ENCODE measurements around the gene ENTPD2.

The ENTPD2 gene

DNA sequence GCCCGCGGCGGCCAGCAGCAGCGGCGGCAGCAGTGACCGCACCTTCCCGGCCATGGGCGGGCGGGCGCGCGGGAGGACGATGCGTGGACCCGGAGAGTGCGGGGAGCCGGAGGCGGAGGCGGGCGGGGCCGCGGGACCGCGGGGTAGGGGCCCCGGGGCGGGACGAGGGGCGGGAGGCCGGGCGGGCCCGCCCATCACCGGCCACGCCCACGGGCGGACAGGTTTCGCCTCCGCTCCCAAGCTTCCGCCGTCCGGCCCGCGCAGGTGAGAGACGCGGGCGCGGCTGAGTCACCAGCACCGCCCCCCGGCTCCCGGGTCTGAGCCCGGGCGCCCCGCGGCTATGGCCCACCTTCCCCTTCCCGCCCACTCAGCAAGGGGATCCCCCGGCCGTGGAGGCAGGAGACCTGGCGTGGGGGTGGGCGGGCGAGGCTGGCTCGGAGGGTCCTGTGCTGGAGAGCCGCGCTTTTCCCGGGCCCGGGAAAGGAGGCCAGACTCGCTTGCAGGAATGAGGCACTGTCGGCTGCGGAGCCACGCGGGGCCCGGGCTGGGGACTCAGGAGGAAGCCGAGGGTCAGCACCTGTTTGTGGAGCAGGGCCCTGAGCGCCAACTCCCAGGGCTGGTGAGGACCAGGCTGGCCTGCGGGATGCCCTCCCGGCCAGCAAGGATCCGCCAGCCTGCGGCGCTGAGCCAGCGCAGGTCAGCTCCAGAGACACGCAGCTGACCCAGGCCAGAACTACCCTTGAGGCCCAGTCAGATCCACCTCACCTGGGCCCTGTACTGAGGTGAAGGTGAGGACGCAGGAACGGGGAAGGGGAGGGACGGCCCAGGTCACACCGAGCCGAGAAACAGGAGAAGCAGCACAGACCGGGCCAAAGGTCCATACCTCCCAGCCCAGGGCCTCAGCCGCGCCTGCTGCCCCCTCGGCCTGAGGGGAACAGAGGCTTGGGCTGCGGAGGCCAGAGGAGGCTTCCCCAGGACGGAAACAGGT is at the start of gene ENTPD2:
Gene ENTPD2, minus strand, starts transcription at position 118 of the 988 bp plus-strand sequence. Its CDS starts 64 bp downstream, at position 54.
- peak; percentile 62 for DNase-seq

DNA sequence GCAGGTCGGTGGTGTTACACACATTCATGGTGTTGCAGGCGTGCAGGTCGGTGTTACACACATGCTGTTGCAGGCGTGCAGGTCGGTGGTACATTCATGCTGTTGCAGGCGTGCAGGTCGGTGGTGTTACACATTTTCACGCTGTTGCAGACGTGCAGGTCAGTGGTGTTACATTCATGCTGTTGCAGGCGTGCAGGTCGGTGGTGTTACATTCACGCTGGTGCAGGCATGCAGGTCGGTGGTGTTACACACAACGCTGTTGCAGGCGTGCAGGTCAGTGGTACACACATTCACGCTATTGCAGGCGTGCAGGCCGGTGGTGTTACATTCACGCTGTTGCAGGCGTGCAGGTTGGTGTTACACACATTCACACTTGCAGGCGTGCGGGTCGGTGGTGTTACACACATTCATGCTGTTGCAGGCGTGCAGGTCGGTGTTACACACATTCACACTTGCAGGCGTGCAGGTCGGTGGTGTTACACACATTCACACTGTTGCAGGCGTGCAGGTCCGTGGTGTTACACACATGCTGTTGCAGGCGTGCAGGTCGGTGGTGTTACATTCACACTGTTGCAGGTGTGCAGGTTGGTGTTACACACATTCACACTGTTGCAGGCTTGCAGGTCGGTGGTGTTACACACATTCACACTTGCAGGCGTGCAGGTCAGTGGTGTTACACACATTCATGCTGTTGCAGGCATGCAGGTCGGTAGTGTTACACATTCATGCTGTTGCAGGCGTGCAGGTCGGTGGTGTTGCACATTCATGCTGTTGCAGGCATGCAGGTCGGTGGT is 49.5 kb upstream of the ENTPD2 start:
- DNase-seq, result no peak

DNA sequence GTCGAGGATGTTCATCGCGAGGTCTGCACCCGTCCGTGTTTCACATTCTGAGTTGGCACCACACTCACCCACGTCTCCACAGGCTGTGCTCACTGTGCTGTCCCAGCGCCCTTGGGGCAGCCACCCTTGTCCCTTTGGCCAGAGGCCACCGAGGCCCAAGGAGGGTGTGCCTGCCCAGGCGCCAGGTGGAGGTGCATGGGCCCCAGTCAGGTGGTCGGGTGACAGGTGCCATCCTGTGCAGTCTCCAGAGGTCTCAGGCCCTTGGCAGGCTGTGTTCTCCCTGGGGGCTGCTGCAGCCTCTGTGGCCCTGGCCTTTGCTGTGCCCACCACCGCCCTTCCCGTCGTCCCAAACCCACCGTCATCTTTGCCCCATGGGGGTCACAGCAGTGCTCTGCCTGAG is 45.4 kb upstream of the ENTPD2 start:
- no peak for DNase-seq

DNA sequence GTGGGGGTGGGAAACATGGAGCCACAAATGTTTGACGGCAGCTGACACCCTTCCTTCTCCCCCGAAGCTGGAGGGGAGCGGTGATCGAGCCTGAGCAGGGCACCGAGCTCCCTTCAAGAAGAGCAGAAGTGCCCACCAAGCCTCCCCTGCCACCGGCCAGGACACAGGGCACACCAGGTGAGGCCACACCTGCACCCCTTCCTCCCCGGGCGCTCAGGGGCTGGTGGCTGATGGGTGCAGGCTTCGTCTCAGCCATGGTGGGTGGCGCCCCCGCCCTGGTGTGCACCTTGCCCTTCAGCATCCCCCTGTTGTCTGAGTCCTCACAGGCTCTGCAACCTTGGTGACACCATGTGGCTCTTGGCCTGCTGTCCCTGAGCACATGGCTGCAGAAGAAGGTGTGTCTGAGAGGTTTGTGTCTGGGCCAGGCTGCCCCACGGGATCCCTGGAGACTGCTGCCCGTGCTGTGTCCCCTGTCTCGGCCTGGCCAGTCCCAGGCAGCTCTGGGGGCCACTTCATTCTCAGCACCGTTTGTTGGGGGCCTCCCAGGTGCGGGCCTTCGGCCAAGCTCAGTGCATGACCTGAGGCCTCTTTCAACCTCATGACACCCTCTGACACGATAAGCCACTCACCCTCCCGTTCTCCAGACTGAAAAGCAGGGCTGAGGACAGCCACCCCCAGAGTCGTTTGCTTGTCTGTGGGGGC is 44.1 kb upstream of the ENTPD2 start:
- DNase-seq, result no peak

DNA sequence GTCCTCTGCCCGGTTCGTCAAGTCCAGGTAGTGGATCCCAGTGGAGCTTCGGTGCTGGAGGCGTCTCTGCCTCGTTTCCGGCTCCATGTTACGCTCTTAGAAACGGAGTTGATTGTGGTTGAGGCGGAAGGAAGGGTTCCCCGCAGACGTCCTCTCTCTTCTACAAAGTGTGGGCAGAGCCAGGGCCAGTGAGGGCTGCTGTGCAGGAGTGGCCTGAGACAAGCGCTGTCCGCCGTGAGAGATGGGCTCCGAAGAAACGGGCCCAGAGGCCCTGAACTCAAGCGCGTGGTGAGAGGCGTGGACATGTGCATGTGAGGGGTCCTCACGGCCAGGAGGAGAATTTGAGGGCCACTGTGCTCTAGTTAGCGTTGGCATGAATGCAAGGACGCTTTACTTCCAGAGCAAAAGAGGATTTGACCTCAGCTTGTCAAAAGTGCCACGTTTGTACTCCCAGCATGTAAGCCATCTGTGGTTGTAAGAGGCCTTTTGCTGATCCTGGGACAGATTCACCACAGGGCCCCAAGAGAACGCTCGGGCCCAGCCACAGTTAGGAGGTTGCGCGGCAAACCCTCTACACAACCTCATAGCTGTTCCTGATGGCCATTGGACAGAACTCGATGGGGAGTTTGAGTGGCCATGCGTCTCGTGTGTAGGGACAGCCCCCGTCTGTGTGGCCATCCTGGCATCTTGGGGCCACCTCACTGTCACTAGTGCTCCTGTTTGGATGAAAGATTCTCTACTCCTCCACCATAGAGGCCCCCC is 43.1 kb upstream of the ENTPD2 start:
- DNase-seq, result no peak

DNA sequence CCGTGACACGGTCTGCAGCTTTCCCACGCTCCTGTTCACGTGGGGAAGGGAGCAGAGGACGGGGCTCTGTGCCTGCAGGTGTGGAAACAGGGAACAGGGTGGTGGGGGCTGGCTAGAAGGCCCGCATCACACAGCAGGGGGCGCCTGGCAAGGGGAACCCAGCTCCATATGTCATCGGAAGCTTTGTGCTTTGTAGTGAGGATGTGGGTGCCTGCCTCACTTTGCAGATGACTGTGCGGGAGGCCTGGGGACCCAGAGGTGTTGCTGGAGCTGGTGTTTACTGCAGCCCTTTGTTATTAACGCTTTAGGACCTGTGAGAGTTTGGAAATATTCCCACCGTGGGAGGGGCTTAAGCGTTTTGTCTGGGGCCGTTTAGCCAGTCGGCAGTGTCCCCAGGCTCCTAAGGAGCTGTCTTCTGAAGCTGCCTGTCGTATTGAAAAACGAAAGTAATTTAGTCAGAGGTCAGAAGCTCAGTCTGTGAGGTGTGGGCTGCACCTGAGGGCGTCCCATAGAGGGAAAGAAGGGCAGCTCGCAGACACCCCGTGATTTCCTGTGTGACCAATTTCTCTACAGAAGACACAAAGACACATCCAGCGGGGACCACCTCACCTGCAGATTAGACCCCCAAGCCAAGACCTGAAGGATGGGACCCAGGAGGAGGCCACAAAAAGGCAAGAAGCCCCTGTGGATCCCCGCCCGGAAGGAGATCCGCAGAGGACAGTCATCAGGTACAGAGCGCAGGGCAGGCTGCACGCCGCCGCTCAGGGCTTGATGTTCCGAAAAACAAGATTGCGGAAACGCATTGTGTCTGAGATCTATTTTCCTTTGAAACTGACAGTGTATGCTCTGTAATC is 42.0 kb upstream of the ENTPD2 start:
- DNase-seq, result peak; percentile 93

DNA sequence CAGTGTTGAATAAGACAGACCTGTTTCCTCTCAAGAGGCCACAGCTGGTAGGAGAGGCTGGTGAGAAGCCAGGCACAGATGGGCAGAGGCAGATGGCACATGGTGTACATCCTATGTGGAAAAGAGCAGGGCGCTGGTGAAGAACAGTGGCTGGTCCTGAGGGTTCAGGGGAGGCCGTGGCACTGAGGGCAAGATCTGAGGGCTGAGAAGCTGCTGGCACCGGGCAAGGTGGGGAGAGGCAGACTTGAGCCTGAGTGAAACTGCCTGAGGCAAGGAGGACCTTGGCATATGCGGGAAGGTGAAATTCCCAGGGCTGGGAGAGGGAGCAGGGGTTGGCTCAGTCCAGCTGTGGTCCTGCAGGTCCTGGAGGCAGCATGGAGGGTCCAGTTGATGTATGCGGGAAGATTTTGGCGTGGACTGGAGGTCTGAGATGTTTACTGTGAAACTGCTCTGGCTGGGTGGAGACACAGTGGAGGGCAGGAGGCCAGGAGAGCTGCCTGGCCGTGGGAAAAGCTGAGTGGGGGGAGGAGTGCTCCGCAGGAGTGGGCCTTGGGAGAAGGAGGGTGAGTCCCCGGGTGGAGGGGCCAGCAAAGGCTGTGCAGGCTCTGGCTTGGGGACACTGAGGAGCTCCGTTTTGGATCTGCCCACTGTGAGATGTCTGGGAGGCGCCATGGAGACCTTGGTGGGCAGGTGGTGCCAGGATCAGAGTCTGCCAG is 35.5 kb upstream of the ENTPD2 start:
- DNase-seq, result no peak

DNA sequence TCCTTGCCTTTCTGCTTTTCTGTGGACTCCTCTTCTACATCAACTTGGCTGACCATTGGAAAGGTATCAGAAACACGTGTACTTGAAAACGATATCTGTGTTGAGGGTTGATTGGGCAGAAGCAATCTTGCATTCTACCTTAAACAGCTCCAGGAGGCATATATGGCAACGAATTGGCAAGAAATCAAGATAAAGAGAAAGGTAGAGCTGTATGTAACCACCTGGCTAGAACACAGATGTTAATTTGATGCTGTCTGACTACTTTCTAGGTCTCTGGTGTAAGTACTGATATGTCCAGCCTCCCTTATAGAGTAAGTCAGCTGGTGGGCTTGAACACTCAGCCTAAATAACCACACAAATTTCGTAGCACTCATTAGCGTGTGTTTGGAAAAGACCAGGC is 34.3 kb upstream of the ENTPD2 start:
- DNase-seq, result no peak

DNA sequence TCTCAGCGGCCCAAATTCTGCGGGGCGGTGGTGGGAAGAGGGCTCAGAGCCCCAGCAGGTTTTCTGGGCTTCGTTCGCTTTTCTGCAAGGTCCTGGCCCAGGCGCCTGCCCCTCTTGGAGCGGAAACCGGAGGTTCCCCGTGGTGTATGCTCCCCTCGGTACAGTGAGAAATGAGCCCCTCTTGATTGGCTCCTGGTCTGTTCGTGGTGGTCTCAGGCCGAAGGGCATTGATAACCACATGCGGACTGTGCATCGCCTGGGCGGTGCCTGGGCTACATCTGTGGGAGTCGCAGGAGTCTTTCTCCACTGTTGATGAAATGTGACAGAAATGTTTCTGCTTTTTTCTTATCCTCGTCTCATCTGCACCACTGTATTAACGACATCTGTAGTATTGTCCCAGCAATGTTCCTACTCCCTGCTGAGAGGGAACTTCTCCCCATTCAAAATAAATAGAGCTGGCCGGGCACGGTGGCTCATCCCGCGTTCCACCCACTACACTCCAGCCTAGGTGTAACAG is 33.6 kb upstream of the ENTPD2 start:
- peak; percentile 36 for DNase-seq

DNA sequence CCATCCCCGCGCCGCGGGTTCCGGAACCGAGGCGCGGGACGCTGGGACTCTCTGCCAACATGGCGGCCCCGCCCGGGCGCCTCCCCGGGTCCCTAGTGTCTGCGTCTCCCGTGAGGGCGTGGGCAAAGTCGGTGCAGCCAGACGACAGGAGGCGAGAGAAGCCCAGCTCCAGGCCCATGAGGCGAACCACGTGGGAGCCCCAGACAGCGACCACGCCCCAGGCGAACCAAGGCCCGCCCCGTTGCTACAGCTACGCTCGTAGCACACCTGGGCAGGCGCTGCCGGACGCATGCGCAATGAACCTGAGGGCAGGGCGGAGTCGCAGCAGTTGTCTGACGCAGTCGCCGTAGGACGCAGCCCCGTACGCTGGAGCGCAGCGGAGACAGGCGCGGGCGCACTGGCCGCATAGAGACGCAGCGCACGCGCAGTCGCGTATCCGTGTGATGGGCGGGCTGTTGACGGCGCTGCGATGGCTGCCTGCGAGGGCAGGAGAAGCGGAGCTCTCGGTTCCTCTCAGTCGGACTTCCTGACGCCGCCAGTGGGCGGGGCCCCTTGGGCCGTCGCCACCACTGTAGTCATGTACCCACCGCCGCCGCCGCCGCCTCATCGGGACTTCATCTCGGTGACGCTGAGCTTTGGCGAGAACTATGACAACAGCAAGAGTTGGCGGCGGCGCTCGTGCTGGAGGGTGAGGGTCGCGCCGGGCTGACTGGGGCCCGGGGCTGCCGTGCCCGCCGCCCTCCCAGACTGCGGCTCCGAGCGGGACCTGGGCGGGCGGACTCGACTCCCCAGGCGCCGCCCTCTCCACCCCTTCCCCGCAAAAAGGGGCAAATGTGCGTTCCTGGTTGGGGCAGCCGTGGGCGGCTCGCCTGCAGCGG is 32.9 kb upstream of the ENTPD2 start, which contains the start of gene MAN1B1:
Gene MAN1B1, plus strand, starts transcription at position 455 of the 878 bp plus-strand sequence. Its CDS starts 15 bp downstream, at position 470.
- peak; percentile 100 for DNase-seq

DNA sequence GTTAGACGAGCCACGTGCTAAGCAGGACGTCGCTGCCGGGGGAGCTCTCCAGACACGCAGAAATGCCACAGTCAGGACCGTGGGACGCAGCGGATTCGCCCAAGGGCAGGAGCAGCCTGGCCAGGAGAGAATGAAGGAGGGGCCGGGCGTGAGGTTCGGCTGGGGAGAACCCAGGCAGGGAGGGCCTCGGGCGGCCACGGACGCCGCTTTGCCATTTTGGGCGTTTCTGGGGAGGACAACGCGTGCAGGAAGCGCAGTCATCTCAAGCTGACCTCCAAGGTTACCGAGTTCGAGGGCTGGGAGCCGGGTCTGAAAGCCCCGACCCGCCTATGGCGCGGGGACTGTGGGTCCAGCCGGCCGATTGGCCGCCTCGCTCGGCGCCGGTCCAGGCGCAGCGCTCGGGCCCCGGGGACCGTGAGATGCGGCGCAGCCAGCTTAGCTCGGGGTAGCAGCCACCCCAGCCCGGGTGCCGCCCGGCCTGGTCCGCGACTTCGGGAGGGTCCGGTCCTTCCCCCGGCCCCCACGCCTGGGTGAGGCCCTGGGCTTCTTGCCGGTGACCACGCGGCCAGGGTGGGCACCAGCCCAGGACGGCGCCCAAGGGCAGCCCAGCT is 32.2 kb upstream of the ENTPD2 start:
- DNase-seq, result peak; percentile 53

DNA sequence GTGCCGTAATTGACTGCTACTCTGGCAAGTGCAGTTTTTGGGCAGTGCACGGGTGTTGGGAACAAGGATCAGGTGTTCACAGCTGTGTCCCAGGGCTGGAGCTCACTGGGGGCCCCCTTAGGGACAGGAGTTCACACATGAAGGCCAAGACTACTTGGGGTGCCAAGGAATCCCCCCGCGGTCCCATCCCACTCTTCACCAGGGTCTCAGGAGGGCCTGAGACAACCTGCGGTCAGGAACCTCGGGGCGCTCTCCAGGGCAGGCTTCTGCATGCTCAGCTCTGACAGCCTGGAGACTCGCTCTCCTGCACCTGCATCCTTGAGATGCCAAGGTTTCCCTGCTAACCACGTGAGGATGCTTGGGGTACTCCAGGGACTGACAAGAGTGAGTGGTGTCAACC is 30.7 kb upstream of the ENTPD2 start:
- DNase-seq, result no peak

DNA sequence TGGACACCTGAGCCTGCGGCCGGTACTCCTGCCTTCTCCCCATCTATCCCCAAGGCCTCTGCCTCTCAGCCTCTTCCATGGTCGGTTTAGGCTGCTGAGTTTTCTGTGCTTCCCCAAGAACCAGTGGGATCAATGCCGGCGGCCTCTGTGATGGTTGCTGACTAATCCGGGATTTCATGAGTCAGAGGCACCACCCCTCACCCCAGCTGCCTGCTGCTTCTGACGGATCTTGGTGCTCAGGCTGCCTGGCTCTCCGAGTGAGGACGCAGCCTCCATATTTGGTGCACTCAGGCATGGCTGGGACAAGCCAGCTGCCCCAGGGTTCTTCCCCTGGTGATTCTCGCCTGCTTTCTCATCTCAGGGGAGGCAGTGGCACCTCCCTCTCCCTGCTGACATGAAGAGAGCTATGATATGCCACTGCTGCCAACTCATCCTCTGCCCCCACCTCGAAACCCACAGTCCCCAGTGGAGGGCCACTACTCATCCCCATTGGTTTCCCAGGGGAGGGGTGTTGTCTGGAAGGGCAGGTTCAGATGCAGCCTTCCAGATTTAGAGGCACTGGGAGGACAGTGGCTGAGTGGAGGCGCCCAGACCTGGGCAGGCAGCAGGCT is 29.6 kb upstream of the ENTPD2 start:
- DNase-seq, result peak; percentile 32

DNA sequence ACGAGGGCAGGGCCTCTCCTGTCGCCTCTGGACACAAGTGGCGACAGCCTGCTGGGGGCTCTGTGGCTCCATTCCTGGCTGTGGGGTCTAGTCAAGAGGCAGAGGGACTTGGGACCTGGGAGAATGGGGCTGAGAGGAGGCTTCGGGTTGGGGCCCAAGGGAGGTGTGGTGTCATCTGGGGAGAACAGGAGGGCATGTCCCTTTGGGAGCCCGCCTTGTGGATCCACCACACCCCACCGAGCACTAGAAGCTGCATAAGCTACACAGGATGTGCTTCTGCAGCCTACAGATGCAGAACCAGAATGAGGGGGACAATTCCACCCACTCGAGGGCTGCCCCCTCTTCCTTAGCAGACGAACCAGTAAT is 29.0 kb upstream of the ENTPD2 start:
- no peak for DNase-seq

DNA sequence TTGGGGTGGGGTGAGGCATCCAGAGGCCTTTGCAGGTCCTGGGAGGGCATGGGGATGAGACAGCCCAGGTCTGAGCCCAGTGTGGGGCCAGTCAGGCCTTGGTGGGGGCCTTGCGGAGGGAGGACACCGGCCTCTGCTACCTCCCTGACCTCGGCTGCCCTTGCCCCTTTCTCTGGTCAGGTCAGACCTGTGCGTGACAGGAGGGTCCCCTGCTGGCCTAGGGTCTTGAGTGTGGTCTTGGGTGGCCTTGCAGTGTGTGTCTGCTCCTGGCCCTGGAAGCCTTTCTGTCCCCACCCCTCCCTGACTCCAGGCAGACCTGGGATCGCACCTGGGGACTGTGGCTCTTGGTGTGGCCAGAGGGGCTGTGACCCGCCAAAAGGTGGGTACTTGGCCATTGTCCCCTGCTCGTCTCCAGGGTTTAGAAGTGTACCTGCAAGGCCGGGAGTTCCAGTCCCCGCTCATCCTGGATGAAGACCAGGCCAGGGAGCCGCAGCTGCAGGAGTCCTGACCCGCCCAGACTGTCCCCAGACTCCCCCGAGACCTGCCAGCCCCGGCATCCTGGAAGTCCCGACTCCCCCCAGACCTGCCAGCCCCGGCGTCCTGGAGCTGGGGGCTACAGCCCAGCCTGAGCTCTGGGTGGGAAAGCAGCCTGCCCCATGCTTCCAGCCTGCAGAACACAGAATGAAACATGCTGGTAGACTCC is 28.5 kb upstream of the ENTPD2 start:
- no peak for DNase-seq

DNA sequence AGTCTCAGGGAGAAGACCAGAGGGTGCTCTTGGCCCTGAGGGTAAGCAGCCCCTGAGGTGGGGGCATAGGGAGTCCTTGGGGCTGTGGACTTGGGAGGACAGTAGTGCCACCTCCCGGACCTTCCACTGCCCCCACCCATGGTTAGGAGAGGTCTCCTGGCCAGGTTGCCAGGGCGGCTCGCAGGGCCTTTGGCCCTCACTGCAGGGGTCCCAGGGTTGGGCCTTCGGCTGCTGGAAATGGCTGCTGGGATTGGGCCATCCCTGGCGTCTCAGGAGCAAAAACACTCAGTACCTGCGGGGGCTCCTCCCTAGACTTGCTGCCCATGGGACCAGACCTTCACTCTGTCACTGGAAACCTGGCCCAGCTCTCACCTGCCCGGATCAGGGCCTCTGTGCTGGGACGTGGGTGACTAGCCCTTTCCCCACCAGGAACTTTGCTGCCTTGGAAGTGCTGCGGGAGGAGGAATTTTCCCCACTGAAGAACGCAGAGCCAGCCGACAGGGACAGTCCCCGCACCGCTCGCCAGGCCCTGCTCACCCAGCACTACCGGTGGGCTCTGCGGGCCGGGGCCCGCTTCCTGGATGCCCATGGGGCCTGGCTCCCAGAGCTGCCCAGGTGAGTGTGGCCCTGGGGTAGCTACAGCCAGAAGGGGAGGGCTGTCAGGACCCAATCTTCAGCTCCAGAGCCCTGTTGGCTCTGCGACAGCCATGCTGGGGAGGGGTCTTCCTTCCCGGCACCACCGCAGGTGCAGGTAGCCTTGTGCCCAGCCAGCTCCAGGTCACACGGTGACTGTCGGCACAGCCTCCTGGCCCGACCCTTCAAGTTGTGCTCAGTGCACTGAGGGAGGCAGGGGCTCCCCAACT is 26.6 kb upstream of the ENTPD2 start:
- DNase-seq, result no peak

DNA sequence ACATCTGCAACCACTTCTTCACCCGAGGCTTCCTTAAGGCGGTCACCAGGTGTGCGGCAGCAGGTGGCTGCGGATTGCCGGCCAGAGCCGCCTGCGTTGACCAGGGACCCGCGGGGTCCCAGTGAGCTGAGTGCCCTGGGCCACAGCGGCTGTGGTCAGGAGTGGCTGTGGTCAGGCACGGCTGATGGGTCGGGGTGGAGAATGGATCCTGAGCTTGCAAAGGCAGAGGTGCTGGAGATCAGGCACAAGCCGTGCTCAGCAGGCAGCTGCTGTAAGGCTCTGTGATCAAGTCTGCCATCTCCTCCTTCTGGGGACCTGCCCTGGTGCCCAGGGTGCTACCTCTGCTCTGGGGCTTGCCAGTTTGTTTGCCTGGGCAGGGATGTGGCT is 25.5 kb upstream of the ENTPD2 start:
- no peak for DNase-seq

Data from activated CD4-positive, alpha-beta T cell treated with anti-CD3 and anti-CD28 coated beads, Interleukin-2, Interleukin-6, amounts not matched to agents 100 ng/mL and 50 ng/mL, durations not matched to agents 16 hours and 8 hours (primary cell).